HG02973 (cell line): ENCODE data around the gene ATRN.
"Not testable (repeated sequence)": the region's sequence is repeated elsewhere in the genome, so short reads cannot be mapped to it uniquely, and the experiment has no call there.

Source experiments
- ATAC-seq: cut with Tn5 transposase; IDR thresholded peaks from one replicate; pipeline ENCODE4 v1.9.1; 2021; ENCODE audit warnings: moderate library complexity; ENCODE audit not compliant: unreplicated experiment

The ATRN gene

DNA sequence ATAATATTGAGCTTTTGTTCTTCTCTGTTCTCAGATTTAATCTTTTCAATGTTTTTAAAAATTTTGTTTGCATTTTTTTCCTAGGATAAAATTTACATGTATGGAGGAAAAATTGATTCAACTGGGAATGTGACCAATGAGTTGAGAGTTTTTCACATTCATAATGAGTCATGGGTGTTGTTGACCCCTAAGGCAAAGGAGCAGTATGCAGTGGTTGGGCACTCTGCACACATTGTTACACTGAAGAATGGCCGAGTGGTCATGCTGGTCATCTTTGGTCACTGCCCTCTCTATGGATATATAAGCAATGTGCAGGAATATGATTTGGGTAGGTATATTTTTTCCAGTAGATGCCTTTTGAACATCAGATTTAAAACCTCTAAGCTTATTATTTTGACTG is 89.8 kb downstream of the ATRN start:
- no peak for ATAC-seq

- no peak for ATAC-seq
Measured at GRCh38 chr20:3563133-3563532, 92.3 kb downstream of the ATRN start.

DNA sequence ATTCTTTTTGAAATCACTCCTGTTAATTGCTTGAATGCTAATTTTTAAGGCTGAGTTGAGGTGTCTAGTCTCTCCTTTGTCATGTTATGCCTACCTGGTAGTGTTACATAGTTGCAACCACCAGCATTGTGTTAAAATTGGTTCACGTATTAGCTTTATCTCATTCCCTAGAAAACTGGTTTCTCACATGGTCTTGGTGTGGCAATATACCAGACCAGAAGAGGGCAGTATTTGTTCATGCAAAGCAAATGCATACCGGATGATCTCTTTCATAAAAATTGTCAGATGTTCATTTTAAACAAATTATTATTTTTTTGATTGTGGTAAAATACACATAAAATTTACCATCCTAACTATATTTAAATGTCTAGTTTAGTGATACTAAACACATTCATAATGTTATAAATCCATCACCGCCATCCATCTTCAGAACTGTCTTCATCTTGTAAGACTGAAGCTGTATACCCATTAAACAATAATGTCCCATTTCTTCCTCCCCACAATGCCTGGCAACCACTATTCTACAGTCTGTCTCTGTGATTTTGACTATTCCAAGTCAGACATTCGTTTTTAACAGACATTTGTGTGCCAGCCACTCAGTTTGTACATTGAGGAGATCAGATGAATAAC is 92.8 kb downstream of the ATRN start:
- no peak for ATAC-seq

DNA sequence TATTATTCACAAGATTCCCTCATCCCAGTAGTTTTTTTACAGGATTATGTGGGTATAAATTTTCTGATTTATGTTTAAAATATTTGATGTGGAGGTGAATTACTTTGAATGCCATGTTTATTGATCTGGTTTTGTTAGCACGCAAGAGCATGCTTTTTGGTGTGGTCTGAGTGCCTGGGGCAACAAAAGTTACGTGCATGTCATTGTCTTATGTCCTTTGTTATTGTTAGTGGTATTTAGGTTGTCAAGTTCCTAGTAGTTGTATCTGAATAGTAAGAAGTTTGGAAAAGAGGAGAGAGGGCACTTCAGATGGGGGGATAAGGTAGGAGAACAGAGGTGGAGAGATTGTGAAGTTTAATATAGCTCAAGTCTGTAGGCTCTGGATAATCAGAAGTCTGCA is 95.0 kb downstream of the ATRN start:
- no peak for ATAC-seq

DNA sequence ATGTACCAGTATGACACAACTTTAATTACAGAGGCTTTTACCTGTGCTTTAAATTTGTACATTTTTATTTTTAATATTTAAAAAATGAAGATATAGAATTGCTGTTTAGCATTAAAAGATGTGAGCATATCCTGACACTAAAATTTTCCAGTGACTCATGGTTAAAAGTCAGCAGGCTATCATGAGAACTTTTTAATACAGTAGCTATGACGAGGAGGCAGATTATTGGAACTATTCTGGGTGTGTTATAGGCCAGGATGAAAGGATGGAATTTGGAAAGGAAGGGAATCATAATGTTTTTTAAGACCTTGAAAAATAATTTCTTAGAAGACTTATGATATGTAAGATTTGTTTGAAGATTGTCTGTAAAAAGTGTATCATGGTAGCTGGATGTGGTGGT is 101.3 kb downstream of the ATRN start:
- no peak for ATAC-seq

DNA sequence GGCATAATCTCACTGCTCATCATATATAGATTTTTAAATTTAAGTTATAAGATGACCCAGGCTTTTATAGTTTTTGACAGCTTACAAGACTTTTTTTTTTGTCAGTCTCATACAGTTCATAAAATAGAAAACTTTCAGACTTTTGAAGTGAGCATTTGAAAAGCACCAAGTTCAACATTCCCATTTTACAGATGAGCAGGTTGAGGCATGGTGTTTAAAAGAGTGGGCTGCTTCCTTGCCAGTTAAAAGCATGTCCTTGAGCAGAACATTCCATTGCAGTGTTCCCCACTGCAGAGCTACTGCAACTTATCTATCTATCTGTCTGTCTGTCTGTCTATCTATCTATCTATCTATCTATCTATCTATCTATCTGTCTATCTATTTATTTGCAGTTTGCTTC is 105.5 kb downstream of the ATRN start:
- no peak for ATAC-seq

DNA sequence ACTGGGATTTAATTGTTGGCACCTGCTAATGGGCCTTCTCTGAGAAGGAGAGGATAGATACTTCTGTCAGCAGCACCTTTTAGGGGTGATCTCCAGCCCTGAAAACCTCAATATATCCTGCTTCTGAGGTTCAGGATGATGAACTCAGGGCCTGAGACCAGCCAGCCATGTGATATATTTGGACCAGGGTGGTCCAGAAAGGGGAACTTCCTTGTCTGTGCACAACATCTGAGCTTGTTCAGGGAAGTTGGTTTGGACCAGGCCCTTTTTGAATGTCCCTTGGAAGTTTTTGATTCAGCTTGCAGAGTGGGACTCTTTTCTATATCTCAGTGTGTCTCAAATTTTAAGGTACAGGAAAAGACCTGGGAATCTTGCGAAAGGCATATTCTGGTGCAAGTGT is 106.5 kb downstream of the ATRN start:
- no peak for ATAC-seq

DNA sequence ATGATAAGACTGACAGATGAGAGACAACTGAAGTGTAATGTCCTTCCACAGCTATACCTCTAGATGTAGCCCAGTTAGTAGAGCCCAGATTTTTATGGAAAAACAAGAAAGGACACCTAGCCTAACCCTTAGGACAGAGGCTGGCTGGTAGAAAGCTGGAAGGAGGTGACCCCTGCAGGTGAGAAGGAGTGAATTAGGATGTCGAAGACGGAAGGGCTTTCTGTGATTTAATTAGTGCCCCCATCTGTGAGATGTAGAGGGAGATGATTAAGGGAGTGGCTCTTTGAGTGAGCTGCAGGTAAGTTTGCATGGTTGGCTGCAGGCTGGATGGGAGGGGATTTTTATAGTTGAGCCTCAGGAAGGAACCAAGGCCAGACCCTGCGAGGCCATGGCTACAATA is 109.6 kb downstream of the ATRN start:
- ATAC-seq: no peak

GRCh38 chr20:3583765-3584164 is 112.9 kb downstream of the ATRN start:
- no peak for ATAC-seq

DNA sequence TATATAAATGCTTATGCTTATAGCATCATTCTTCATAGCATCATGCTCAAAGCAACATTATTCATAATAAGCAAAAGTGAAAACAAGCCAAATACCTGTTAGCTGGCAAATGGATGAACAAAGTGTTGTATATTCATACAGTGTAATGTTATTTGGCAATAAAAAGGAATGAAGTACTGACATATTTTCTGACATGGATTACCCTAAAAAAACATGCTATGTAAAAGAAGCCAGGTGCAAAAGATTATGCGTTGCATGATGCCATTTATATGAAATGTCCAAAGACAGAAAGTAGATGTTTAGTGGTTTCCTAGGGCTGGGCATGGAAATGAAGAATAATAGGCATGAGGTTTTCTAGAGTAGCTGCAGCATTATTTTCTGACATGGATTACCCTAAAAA is 115.3 kb downstream of the ATRN start:
- ATAC-seq: no peak

DNA sequence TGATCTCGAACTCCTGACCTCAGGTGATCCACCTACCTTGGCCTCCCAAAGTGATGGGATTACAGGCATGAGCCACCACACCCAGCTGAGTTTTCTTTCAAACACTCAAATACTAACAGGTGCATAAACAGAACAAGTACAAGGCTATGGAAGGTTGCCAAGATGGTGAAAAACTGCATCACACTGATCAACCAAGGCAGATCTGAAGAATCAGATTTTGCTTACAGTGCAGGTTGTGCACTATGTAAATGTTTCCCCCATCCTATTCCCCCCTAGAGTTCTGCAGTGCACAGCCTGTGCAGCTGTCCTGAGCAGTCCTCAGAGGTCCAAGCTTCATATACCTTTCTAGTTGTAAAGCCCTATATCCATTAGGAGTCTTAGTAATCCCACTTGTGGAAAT is 119.3 kb downstream of the ATRN start:
- ATAC-seq: no peak

DNA sequence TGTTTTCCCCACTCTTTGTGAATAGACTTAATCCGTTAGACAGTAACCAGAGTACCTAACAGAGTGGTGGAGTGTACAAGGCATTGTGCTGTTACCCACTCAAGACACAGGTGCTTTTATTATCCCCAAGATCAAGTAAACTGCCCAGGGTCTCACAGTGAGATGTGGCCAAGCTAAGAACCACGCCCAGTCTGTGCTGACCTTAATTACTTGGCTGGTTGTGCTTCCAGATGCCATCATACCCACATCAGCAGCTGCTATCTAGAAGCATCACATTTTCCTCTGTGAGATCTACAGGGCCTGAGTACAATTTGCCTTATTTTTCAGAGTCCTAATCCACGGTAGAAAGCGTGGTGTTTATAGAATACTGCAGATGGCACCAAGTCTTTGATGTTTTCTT is 122.1 kb downstream of the ATRN start:
- ATAC-seq: no peak

DNA sequence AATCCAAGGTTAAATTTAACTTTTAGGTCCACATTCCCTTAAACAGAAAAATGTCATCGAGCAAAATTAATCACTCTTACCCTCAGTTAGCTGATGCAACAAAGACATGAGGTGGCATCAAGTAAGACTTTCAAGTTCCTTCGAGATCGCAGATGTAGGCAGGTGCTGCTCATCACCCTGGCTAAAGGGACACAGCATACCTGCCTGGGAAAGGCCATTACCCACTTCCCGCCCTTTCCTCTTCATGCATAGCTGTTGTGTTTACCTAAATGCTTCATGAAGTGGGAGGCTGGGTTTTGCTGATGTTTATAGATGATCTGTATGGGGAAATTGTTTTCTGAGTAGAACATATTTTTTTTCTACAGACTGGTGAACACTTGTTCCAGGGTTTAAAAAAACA is 124.7 kb downstream of the ATRN start:
- ATAC-seq: no peak

DNA sequence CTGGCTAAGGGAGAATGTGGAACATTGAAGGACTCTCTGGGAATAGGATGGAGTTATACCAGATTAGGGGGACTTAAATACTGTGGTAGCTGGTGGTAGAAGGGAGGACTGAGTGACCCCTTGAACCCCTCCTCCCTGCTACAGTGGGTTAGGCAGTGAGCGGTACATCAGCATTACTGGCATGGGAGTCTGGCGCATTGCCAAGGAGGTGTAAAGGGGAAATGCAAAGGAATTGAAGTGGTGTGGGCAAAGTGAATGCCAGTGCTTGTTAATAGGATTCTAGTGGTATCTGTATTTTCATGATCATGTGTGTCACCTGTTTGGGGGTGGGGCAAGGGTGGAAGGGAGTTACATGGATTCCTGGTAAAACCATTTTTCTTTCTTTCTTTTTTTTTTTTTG is 132.3 kb downstream of the ATRN start:
- no peak for ATAC-seq

DNA sequence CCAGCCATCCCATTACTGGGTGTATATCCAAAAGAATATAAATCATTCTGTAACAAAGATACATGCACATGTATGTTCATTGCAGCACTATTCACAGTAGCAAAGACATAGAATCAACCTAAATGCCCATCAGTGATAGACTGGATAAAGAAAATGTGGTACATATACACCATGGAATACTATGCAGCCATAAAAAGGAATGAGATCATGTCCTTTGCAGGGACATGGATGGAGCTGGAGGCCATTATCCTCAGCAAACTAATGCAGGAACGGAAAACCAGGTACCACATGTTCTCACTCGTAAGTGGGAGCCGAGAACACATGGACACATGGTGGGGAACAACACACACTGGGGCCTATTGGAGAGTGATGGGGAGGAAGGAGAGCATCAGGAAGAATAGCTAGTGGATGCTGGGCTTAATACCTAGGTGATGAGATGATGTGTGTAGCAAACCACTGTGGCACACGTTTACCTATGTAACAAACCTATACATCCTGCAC is 134.6 kb downstream of the ATRN start:
- not testable (repeated sequence) for ATAC-seq

GRCh38 chr20:3606021-3606420 is 135.2 kb downstream of the ATRN start:
- no peak for ATAC-seq

DNA sequence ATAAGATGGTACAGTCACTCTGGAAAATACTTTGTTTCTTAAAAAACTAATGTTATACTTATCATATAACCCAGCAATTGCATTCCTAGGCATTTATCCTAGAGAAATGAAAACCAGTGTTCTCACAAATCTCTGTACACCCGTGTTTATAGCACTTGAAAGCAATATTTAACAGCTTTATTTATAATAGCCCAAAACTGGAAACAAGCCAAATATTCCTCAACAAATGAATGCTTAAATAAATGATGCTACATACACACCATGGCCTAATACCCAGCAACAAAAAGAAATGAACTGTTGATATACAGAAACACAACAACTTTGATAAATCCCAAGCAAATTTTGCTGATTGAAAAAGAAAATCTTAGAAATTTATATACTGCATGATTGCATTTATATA is 141.1 kb downstream of the ATRN start:
- ATAC-seq: no peak

GRCh38 chr20:3612795-3613572 is 142.2 kb downstream of the ATRN start:
- no peak for ATAC-seq

DNA sequence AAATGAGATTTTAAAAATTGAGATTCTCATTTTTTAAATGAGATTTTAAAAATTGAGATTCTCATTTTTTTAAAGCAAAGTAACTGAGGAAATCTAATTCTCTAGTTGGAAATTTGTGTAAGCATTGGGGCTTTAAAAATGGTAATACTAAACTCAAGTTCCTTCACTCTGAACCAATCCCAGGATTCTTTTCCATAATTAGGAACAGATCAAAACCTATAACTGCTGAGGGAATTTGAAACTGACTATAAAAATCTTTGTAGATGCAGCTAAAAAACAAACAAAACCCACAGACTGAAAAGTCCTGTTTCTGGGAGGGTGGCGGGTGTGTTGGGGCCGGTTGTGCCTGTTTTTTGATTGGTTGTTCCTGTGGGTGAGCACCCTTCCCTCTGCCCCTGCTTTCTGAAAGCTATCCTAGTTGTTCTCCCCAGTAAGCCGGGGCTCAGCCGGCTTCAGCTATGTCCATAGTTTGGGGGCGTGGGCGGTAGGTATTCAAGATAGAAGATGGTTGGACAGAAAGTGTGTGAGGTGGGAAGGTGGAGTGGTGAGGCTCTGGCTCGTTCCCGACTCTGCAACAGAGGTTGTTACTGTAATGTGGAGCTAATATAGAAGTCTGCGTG is 143.1 kb downstream of the ATRN start:
- no peak for ATAC-seq

DNA sequence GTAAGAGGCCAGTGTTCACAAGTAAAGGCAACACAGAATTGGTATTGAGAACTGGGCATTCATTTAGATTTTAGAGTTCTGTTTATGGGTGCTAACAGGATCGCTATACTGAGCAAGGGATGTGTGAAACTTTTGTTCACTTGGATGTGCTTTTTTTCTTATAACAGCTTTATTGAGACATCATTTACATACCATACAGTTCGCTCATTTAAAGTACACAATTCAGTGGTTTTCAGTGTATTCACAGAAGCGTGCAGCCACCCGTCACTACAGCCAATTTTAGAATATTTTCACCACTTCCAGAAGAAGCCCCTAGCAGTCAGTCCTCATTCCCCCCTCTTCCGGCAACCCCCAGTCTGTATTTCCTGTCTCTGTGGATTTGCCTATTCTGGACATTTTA is 143.6 kb downstream of the ATRN start:
- ATAC-seq: no peak

DNA sequence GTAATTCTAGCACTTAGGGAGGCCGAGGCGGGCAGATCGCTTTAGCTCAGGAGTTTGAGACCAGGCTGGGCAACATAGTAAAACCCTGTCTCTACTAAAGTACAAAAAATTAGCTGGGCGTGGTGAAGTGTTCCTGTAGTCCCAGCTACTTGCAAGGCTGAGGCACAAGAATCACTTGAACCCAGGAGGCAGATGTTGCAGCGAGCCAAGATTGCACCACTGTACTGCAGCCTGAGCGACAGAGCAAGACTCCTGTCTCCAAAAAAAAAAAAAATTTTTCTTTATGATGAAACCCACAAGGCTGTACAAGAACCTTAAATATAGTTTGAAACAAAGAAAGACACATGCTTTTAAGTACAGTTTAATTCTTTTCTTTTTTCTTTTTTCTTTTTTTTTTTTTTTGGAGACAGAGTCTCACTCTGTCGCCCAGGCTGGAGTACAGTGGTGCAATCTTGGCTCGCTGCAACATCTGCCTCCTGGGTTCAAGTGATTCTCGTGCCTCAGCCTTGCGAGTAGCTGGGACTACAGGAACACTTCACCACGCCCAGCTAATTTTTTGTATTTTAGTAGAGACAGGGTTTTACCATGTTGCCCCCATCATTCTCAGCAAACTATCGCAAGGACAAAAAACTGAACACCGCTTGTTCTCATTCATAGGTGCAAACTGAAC is 144.5 kb downstream of the ATRN start:
- ATAC-seq: not testable (repeated sequence)

- ATAC-seq: no peak
Measured at GRCh38 chr20:3616250-3616649, 145.4 kb downstream of the ATRN start.
